HG02840 (cell line): Measurements from ENCODE around the gene ADGRG1.

Source experiments
- ATAC-seq: cut with Tn5 transposase; IDR thresholded peaks from one replicate; pipeline ENCODE4 v1.9.1; 2021; ENCODE audit warnings: mild to moderate bottlenecking, moderate library complexity, moderate number of reproducible peaks; ENCODE audit not compliant: unreplicated experiment, low FRiP score

The ADGRG1 gene

DNA sequence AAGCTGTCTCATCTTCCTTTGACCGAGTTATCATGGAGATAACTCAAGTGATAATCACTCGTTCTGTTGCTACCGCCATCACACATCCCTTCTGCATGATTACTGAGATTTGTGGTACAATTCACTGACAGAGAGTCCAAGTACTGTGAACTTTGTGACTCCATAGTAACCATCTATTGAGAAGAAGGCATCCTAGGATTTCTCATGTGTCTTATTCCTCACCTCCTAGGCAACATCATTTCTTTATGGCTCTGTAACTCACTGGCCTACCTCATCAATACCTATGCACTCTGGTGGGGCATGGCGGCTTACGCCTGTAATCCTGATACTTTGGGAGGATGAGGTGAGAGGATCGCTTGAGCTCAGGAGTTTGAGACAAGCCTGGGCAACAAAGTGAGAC is 85.6 kb downstream of the ADGRG1 start:
- ATAC-seq, result no peak
